ENCODE data around the gene MRGPRX2. TPM values are rescaled to one million over a fixed set of nuclear protein-coding genes. Genes with fewer than 3 reads are reported as not detected.

Gene MRGPRX2
- total and polyA plus RNA-seq, 2 donors, result 0.02 TPM; not detected in 1

DNA sequence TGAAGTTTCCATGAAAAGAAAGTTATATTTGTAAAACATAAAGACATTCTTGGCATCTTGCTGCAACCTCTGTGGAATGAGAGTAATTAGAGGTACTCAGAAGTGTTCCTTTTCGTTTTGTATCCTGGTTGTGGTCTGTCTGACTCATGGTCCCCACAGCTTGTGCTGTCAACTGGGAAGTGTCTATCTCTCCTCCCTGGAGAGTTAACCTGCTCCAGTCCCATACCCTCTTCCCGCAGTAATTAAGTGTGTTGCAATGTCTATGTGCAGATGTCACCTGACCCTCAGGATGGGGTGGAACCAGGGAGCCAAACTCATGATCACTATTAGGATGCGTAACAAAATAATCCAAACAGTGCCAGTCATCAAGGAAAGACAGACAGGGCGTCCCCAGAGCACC lies 33.5 kb upstream of the MRGPRX2 start:
- Histone ChIP-seq H3K27ac (ENCODE audit: low read depth in 1 of 2, low read length in 1 of 2) (no peak overlapping the region), H3K27me3 (ENCODE audit: control insufficient read depth in 2 of 2, insufficient read depth in 1 of 2, low read length in 1 of 2) (no peaks in the 10 kb centered on the region), H3K4me3 (ENCODE audit: low read length in 2 of 2) (no peak overlapping the region), H3K9me3 (ENCODE audit: control insufficient read depth in 2 of 2, insufficient read depth in 1 of 2, low read length in 1 of 2) (no peaks in the 10 kb centered on the region), H3K36me3 (ENCODE audit: control insufficient read depth in 2 of 2, insufficient read depth in 2 of 2, low read length in 1 of 2) (no peaks in the 10 kb centered on the region), H3K4me1 (ENCODE audit: control insufficient read depth in 2 of 2, insufficient read depth in 2 of 2, low read length in 2 of 2) (no peaks in the 10 kb centered on the region)
- no peak for DNase-seq (ENCODE audit: low read depth in 6 of 9, low spot score in 9 of 9)
- WGBS, result 77% methylated on average over 4 of the region's 4 CpGs

DNA sequence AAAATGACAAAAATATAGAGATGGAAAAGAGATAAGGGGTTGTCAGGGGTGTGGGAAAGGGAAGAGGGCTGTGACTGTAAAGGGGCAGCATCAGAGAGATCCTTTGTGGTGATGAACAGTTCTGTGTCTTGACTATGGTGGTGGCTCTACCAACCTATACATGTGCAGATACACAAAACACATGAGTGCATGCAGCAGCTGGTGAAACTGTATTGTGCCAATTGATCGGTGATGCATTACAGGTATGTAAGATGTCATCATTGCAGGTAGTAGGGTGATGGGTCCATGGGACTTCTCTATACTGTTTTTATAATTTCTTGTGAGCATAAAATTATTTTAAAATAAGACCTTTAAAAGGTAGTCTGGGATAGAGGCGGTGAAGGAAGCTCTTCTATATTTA lies 32.3 kb upstream of the MRGPRX2 start:
- no peak overlapping the region for H3K4me3 ChIP-seq (ENCODE audit: low read length in 2 of 2)
- H3K27ac ChIP-seq (ENCODE audit: low read depth in 1 of 2, low read length in 1 of 2), result no peak overlapping the region
- H3K36me3 ChIP-seq (ENCODE audit: control insufficient read depth in 2 of 2, insufficient read depth in 2 of 2, low read length in 1 of 2), result no peaks in the 10 kb centered on the region
- H3K27me3 ChIP-seq (ENCODE audit: control insufficient read depth in 2 of 2, insufficient read depth in 1 of 2, low read length in 1 of 2), result no peaks in the 10 kb centered on the region
- no peaks in the 10 kb centered on the region for H3K4me1 ChIP-seq (ENCODE audit: control insufficient read depth in 2 of 2, insufficient read depth in 2 of 2, low read length in 2 of 2)
- DNase-seq (ENCODE audit: low read depth in 6 of 9, low spot score in 9 of 9), result no peak
- WGBS, result 99% methylated on average over 2 of the region's 2 CpGs
- H3K9me3 ChIP-seq (ENCODE audit: control insufficient read depth in 2 of 2, insufficient read depth in 1 of 2, low read length in 1 of 2), result no peaks in the 10 kb centered on the region

DNA sequence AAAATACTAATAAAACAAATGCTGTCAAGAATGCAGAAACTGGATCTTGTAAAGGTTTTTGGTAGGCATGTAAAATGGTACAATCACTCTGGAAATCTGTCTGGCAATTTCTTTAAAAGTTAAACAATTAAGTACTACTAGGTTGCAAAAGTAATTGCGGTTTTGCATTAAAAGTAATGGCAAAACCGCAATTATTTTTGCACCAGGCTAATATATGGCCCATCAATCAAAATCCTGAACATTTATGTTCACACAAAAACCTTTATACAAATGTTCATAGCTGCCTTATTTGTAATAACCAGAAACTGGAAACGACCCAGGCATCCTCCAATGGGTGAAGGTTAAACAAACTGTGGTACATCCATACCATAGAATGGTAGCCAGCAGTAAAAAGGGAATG lies 31.8 kb upstream of the MRGPRX2 start:
- Histone ChIP-seq H3K4me1 (ENCODE audit: control insufficient read depth in 2 of 2, insufficient read depth in 2 of 2, low read length in 2 of 2) (no peaks in the 10 kb centered on the region), H3K36me3 (ENCODE audit: control insufficient read depth in 2 of 2, insufficient read depth in 2 of 2, low read length in 1 of 2) (no peaks in the 10 kb centered on the region), H3K4me3 (ENCODE audit: low read length in 2 of 2) (no peak overlapping the region), H3K27me3 (ENCODE audit: control insufficient read depth in 2 of 2, insufficient read depth in 1 of 2, low read length in 1 of 2) (no peaks in the 10 kb centered on the region), H3K9me3 (ENCODE audit: control insufficient read depth in 2 of 2, insufficient read depth in 1 of 2, low read length in 1 of 2) (no peaks in the 10 kb centered on the region), H3K27ac (ENCODE audit: low read depth in 1 of 2, low read length in 1 of 2) (no peak overlapping the region)
- 91% methylated on average over 3 of the region's 3 CpGs for WGBS
- DNase-seq (ENCODE audit: low read depth in 6 of 9, low spot score in 9 of 9), result no peak

DNA sequence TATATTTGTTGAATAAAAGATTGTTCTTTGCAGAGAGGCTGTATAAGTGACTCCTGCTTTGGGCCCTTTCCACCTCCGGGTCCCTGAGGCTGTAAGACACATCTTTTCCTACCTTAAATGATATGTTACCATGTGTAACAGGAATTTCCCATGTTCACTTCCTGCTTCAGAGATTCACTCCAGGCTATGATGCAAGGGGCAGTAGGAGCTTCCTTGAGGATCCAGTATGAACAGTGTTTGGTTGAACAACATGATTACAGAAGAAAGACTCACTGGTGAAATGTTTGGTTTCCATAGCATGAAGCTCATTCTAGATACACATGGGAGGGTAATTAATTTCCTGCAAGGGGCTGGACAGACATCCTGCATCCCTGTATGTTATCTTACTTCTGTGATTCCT lies 30.8 kb upstream of the MRGPRX2 start:
- Histone ChIP-seq H3K9me3 (ENCODE audit: control insufficient read depth in 2 of 2, insufficient read depth in 1 of 2, low read length in 1 of 2) (no peaks in the 10 kb centered on the region), H3K4me3 (ENCODE audit: low read length in 2 of 2) (no peak overlapping the region), H3K27me3 (ENCODE audit: control insufficient read depth in 2 of 2, insufficient read depth in 1 of 2, low read length in 1 of 2) (no peaks in the 10 kb centered on the region), H3K27ac (ENCODE audit: low read depth in 1 of 2, low read length in 1 of 2) (no peak overlapping the region), H3K4me1 (ENCODE audit: control insufficient read depth in 2 of 2, insufficient read depth in 2 of 2, low read length in 2 of 2) (no peaks in the 10 kb centered on the region), H3K36me3 (ENCODE audit: control insufficient read depth in 2 of 2, insufficient read depth in 2 of 2, low read length in 1 of 2) (no peaks in the 10 kb centered on the region)
- WGBS, result 93% methylated on average over 1 of the region's 1 CpG
- no peak for DNase-seq (ENCODE audit: low read depth in 6 of 9, low spot score in 9 of 9)

DNA sequence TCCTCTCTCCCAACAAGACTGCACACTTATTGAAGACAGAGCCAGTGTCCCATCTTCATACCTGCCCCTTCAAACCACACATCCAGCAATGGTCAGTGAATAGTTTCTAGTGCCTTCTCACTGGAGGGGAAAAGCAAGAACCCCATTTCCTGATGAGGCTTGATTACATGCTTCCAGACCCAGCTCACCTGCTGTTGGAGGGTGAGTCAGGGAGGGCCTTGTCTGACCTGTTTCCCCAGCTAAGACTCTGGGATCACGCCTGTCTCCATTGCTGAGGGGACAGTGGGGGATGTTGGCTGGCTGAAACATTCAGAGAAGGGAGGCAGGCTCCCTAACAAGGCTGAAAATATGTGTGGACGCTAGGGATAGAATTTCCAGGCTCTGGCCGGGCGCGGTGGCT lies 28.9 kb upstream of the MRGPRX2 start:
- Histone ChIP-seq H3K27ac (ENCODE audit: low read depth in 1 of 2, low read length in 1 of 2) (no peak overlapping the region), H3K4me3 (ENCODE audit: low read length in 2 of 2) (no peak overlapping the region), H3K36me3 (ENCODE audit: control insufficient read depth in 2 of 2, insufficient read depth in 2 of 2, low read length in 1 of 2) (no peaks in the 10 kb centered on the region), H3K9me3 (ENCODE audit: control insufficient read depth in 2 of 2, insufficient read depth in 1 of 2, low read length in 1 of 2) (no peaks in the 10 kb centered on the region), H3K27me3 (ENCODE audit: control insufficient read depth in 2 of 2, insufficient read depth in 1 of 2, low read length in 1 of 2) (no peaks in the 10 kb centered on the region), H3K4me1 (ENCODE audit: control insufficient read depth in 2 of 2, insufficient read depth in 2 of 2, low read length in 2 of 2) (no peaks in the 10 kb centered on the region)
- WGBS, result 94% methylated on average over 5 of the region's 5 CpGs
- DNase-seq (ENCODE audit: low read depth in 6 of 9, low spot score in 9 of 9), result no peak

DNA sequence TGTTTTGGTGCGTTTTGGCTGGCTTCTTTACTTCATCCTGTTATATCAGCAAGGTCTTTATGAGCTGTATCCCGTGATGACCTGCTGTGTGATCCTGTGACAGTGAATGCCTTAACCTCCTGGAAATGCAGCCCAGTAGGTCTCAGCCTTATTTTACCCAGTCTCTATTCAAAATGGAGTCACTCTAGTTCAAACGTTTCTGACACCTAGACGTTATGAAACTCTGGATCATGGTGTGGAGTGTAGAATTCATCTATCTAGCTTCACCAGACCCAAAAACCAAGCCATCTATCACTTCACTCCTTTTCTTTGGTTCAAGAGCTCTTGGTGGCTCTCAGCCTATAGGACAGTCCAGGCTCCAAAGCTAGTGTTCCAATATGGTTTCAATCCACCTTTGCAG lies 28.3 kb upstream of the MRGPRX2 start:
- no peaks in the 10 kb centered on the region for H3K36me3 ChIP-seq (ENCODE audit: control insufficient read depth in 2 of 2, insufficient read depth in 2 of 2, low read length in 1 of 2)
- 93% methylated on average over 4 of the region's 4 CpGs for WGBS
- H3K9me3 ChIP-seq (ENCODE audit: control insufficient read depth in 2 of 2, insufficient read depth in 1 of 2, low read length in 1 of 2), result no peaks in the 10 kb centered on the region
- no peak for DNase-seq (ENCODE audit: low read depth in 6 of 9, low spot score in 9 of 9)
- no peaks in the 10 kb centered on the region for H3K4me1 ChIP-seq (ENCODE audit: control insufficient read depth in 2 of 2, insufficient read depth in 2 of 2, low read length in 2 of 2)
- H3K27me3 ChIP-seq (ENCODE audit: control insufficient read depth in 2 of 2, insufficient read depth in 1 of 2, low read length in 1 of 2), result no peaks in the 10 kb centered on the region
- H3K27ac ChIP-seq (ENCODE audit: low read depth in 1 of 2, low read length in 1 of 2), result no peak overlapping the region
- H3K4me3 ChIP-seq (ENCODE audit: low read length in 2 of 2), result no peak overlapping the region

DNA sequence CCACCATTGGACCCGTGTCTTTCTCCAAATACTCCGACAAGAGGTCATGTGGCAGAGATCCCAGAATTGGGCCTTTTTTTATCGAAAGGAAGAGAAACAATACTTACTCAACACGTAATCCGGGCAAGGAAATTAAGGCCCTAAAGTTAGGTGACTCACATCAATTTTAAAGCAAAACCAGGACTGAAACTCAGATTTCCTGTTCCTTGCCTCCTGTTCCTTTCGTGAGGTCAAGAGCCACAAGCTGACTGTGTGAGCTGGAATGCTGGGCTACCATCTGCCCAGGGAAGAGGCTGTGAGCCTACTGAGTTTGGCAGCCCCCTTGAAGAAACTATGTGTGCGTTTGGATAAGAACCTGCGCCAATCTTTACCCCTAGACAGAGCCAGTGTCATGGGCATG lies 27.1 kb upstream of the MRGPRX2 start:
- H3K4me3 ChIP-seq (ENCODE audit: low read length in 2 of 2), result no peak overlapping the region
- no peaks in the 10 kb centered on the region for H3K9me3 ChIP-seq (ENCODE audit: control insufficient read depth in 2 of 2, insufficient read depth in 1 of 2, low read length in 1 of 2)
- no peak for DNase-seq (ENCODE audit: low read depth in 6 of 9, low spot score in 9 of 9)
- H3K36me3 ChIP-seq (ENCODE audit: control insufficient read depth in 2 of 2, insufficient read depth in 2 of 2, low read length in 1 of 2), result no peaks in the 10 kb centered on the region
- peaks cover 0 to 2% of the 10 kb centered on the region in 2 donors for H3K27me3 ChIP-seq (ENCODE audit: control insufficient read depth in 2 of 2, insufficient read depth in 1 of 2, low read length in 1 of 2)
- H3K27ac ChIP-seq (ENCODE audit: low read depth in 1 of 2, low read length in 1 of 2), result no peak overlapping the region
- H3K4me1 ChIP-seq (ENCODE audit: control insufficient read depth in 2 of 2, insufficient read depth in 2 of 2, low read length in 2 of 2), result no peaks in the 10 kb centered on the region
- WGBS, result 95% methylated on average over 8 of the region's 8 CpGs

DNA sequence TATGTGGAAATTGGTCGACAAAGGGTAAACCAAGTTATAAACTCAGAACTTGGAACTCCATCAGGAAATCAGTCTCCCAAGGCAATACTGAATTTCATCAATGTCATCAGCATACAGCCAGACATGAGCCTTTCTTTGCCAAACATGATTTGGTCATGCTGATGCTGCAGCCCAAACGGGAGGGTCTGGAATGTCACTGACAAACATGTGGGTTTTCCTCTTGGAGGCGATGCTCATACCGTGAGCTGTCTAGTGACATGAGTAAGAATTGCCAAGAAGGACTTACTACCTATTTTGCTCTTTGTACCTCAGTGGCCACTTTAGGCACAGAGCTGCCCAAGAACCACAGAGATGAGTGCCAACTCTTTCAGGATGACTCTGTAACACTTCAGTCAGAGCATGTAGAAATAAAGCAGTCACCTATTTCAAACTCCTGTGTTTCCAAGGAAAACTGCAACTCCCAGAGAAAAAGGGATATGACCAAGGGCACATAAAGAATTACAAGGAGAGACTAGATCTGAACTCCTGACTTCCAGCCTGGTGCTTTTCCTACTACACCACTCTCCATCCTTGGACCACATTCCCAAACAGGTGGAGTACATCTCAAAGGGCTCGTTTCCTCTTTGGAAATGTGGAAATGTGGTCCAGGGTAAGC lies 24.3 kb upstream of the MRGPRX2 start:
- Histone ChIP-seq H3K4me3 (ENCODE audit: low read length in 2 of 2) (no peak overlapping the region), H3K9me3 (ENCODE audit: control insufficient read depth in 2 of 2, insufficient read depth in 1 of 2, low read length in 1 of 2) (no peaks in the 10 kb centered on the region), H3K27ac (ENCODE audit: low read depth in 1 of 2, low read length in 1 of 2) (no peak overlapping the region), H3K36me3 (ENCODE audit: control insufficient read depth in 2 of 2, insufficient read depth in 2 of 2, low read length in 1 of 2) (no peaks in the 10 kb centered on the region), H3K4me1 (ENCODE audit: control insufficient read depth in 2 of 2, insufficient read depth in 2 of 2, low read length in 2 of 2) (no peaks in the 10 kb centered on the region), H3K27me3 (ENCODE audit: control insufficient read depth in 2 of 2, insufficient read depth in 1 of 2, low read length in 1 of 2) (peaks cover 0 to 2% of the 10 kb centered on the region in 2 donors)
- no peak for DNase-seq (ENCODE audit: low read depth in 6 of 9, low spot score in 9 of 9)
- WGBS, result 89% methylated on average over 5 of the region's 5 CpGs

DNA sequence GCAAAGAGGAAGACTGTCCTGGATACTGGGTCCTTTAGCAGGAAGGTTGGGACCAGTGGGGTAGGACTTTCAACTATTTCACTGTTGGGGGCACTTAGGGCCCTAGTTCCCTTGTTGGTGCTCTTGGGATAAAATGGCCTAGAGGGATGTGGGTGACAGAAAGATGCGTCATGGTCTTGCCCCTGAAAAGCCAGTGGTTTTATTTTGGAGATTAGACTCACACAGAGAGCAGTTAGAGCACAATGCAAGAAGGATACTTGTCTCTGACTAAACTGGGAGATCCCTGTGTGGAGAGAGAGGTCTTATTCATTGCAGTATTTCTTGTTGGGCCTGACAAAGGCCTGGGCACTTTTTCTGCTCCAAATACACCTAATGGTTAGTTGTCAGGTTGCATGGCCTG lies 22.6 kb upstream of the MRGPRX2 start:
- no peak for DNase-seq (ENCODE audit: low read depth in 6 of 9, low spot score in 9 of 9)
- no peak overlapping the region for H3K27ac ChIP-seq (ENCODE audit: low read depth in 1 of 2, low read length in 1 of 2)
- WGBS, result 96% methylated on average over 1 of the region's 1 CpG
- no peak overlapping the region for H3K4me3 ChIP-seq (ENCODE audit: low read length in 2 of 2)
- H3K36me3 ChIP-seq (ENCODE audit: control insufficient read depth in 2 of 2, insufficient read depth in 2 of 2, low read length in 1 of 2), result no peaks in the 10 kb centered on the region
- no peaks in the 10 kb centered on the region for H3K9me3 ChIP-seq (ENCODE audit: control insufficient read depth in 2 of 2, insufficient read depth in 1 of 2, low read length in 1 of 2)
- H3K27me3 ChIP-seq (ENCODE audit: control insufficient read depth in 2 of 2, insufficient read depth in 1 of 2, low read length in 1 of 2), result peaks cover 0 to 2% of the 10 kb centered on the region in 2 donors
- H3K4me1 ChIP-seq (ENCODE audit: control insufficient read depth in 2 of 2, insufficient read depth in 2 of 2, low read length in 2 of 2), result no peaks in the 10 kb centered on the region
